Hepatocyte (in vitro differentiated cells): ENCODE results near the gene TOMM5. TPM values are rescaled to one million over a fixed set of nuclear protein-coding genes. Genes with fewer than 3 reads are reported as not detected.

Source experiments
- DNase-seq: peaks from one replicate; pipeline ENCODE4 v3.0.0-alpha.2; 2016; ENCODE audit warnings: low spot score
- H2AFZ ChIP-seq: fragments of 200-600 bp; sonication (generic); 2 replicates; pipeline ENCODE4 v1.6.0; 2016; ENCODE audit warnings: antibody characterized with exemption, mild to moderate bottlenecking
- H3K27ac ChIP-seq: fragments of 200-600 bp; sonication (generic); 2 replicates; pipeline ENCODE4 v1.5.1; 2016; ENCODE audit warnings: mild to moderate bottlenecking
- H3K27me3 ChIP-seq: fragments of 200-600 bp; sonication (generic); 2 replicates; pipeline ENCODE4 v1.6.1; 2016
- H3K36me3 ChIP-seq: fragments of 200-600 bp; sonication (generic); replicated peaks from 2 replicates; pipeline ENCODE4 v1.5.1; 2016; ENCODE audit warnings: low read depth; ENCODE audit not compliant: insufficient read depth
- H3K4me1 ChIP-seq: fragments of 200-600 bp; sonication (generic); 2 replicates; pipeline ENCODE4 v1.5.1; 2016; ENCODE audit warnings: mild to moderate bottlenecking, moderate library complexity; ENCODE audit not compliant: insufficient read depth
- H3K4me2 ChIP-seq: fragments of 200-600 bp; sonication (generic); 2 replicates; pipeline ENCODE4 v1.6.0; 2016
- H3K4me3 ChIP-seq: fragments of 200-600 bp; sonication (generic); 2 replicates; pipeline ENCODE4 v1.5.1; 2016; ENCODE audit warnings: mild to moderate bottlenecking
- H3K79me2 ChIP-seq: fragments of 200-600 bp; sonication (generic); 2 replicates; pipeline ENCODE4 v1.6.0; 2017; ENCODE audit warnings: mild to moderate bottlenecking
- H3K9me2 ChIP-seq: fragments of 200-600 bp; sonication (generic); replicated peaks from 2 replicates; pipeline ENCODE4 v1.6.0; 2017; ENCODE audit warnings: mild to moderate bottlenecking; ENCODE audit not compliant: insufficient read depth
- H3K9me3 ChIP-seq: fragments of 200-600 bp; sonication (generic); 2 replicates; pipeline ENCODE4 v1.5.1; 2016; ENCODE audit warnings: low read depth, mild to moderate bottlenecking
- H4K20me1 ChIP-seq: fragments of 200-600 bp; sonication (generic); 2 replicates; pipeline ENCODE4 v1.6.0; 2016; ENCODE audit warnings: mild to moderate bottlenecking; ENCODE audit not compliant: insufficient read depth, poor library complexity, severe bottlenecking
- EZH2 ChIP-seq: fragments of 200-600 bp; sonication (generic); IDR thresholded peaks from 2 replicates; pipeline ENCODE4 v1.6.1; 2016; ENCODE audit warnings: antibody characterized with exemption, mild to moderate bottlenecking, borderline replicate concordance
- EZH2phosphoT487 ChIP-seq: fragments of 200-600 bp; sonication (generic); IDR thresholded peaks from one replicate; pipeline ENCODE4 v1.6.1; 2018; ENCODE audit warnings: antibody characterized with exemption, mild to moderate bottlenecking, low read depth, moderate library complexity; ENCODE audit not compliant: unreplicated experiment, severe bottlenecking
- WGBS: methylation state at CpG from one replicate; pipeline ENCODE4 v1.1.6; 2016; ENCODE audit warnings: low lambda C conversion rate; ENCODE audit errors: missing lambda C conversion rate; 5-methylcytosine and 5-hydroxymethylcytosine counted together
- polyA plus RNA-seq: library from polyadenylated mRNA; unstranded; fragments of >200 nt; fragmentation: Nextera tagmentation; extraction: Ambion mirVana; gene quantifications from 2 replicates; pipeline ENCODE4 v1.2.1, GENCODE V29; 2016
- total RNA-seq: library from RNA; depleted of rRNA; stranded (reverse); fragments of >200 nt; gene quantifications from 2 replicates; pipeline ENCODE4 v1.2.3, GENCODE V29; 2014
- TF ChIP-seq, protein P1 (sequence below): fragments of 200-600 bp; sonication (generic); IDR thresholded peaks from 2 replicates; pipeline ENCODE4 v1.5.1; 2016; ENCODE audit warnings: antibody characterized with exemption, mild to moderate bottlenecking; ENCODE audit not compliant: poor library complexity

The TOMM5 gene
- total and polyA plus RNA-seq, 2 experiments from 2014 or later: 187 to 283 TPM

DNA sequence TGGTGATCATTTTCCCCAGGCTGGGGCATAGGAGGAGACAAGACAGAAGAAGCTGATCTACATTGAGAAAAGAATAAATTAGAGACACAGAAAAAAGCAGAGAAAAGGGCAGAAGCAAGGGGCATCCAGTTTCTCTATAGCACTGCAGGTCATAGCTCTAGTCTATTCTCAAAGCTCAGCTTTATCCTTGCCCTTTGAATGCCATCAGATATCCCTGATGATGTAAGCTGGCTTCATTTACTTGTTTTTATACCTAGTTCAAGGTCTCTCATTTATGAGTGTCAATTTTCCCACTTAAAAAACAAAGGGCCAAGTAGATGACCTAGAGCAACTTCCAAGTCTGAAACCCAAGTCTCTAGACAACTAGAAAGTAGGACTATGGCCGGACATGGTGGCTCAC lies 48.9 kb downstream of the TOMM5 start:
- 100% methylated on average over 1 of the region's 1 CpG for WGBS
- Histone ChIP-seq H3K36me3 (no peaks in the 10 kb centered on the region), H3K79me2 (no peaks in the 10 kb centered on the region), H4K20me1 (no peaks in the 10 kb centered on the region), H3K4me3 (no peak overlapping the region), H3K4me1 (no peaks in the 10 kb centered on the region), H2AFZ (no peak overlapping the region), H3K27me3 (no peaks in the 10 kb centered on the region), H3K4me2 (no peak overlapping the region), H3K9me2 (no peaks in the 10 kb centered on the region), H3K27ac (no peak overlapping the region), H3K9me3 (no peaks in the 10 kb centered on the region)
- DNase-seq: no peak
- no peak for TF ChIP-seq EZH2
- TF ChIP-seq EZH2phosphoT487: no peak
- TF ChIP-seq, protein P1, sequence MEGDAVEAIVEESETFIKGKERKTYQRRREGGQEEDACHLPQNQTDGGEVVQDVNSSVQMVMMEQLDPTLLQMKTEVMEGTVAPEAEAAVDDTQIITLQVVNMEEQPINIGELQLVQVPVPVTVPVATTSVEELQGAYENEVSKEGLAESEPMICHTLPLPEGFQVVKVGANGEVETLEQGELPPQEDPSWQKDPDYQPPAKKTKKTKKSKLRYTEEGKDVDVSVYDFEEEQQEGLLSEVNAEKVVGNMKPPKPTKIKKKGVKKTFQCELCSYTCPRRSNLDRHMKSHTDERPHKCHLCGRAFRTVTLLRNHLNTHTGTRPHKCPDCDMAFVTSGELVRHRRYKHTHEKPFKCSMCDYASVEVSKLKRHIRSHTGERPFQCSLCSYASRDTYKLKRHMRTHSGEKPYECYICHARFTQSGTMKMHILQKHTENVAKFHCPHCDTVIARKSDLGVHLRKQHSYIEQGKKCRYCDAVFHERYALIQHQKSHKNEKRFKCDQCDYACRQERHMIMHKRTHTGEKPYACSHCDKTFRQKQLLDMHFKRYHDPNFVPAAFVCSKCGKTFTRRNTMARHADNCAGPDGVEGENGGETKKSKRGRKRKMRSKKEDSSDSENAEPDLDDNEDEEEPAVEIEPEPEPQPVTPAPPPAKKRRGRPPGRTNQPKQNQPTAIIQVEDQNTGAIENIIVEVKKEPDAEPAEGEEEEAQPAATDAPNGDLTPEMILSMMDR: no peak

DNA sequence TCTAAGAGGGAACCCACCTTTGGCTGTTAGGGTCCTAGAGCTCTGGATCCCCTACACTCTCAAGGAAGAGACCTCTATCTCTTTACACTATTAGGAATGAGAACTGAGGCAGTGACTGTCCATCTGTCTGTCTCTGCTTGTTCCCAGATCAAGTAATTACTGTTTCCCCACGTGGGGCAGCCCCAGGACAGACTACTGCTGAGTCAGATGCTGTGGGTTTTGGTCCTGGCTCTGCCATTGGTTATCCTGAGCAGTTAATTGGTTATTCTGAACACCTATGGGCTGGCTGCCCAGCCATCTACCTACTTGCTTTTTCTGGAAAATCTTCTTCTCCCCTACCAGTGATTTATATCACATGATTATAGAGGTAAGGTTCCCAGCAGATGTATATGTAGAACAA lies 49.5 kb downstream of the TOMM5 start:
- Histone ChIP-seq H2AFZ (no peak overlapping the region), H3K4me2 (no peak overlapping the region), H3K79me2 (no peaks in the 10 kb centered on the region), H3K9me2 (no peaks in the 10 kb centered on the region), H3K36me3 (no peaks in the 10 kb centered on the region), H3K27me3 (no peaks in the 10 kb centered on the region), H3K4me1 (no peaks in the 10 kb centered on the region), H3K4me3 (no peak overlapping the region), H4K20me1 (no peaks in the 10 kb centered on the region), H3K27ac (no peak overlapping the region), H3K9me3 (no peaks in the 10 kb centered on the region)
- TF ChIP-seq, protein P1: no peak
- TF ChIP-seq EZH2phosphoT487 (no peak), EZH2 (no peak)
- WGBS: 100% methylated on average over 1 of the region's 1 CpG
- DNase-seq: no peak

DNA sequence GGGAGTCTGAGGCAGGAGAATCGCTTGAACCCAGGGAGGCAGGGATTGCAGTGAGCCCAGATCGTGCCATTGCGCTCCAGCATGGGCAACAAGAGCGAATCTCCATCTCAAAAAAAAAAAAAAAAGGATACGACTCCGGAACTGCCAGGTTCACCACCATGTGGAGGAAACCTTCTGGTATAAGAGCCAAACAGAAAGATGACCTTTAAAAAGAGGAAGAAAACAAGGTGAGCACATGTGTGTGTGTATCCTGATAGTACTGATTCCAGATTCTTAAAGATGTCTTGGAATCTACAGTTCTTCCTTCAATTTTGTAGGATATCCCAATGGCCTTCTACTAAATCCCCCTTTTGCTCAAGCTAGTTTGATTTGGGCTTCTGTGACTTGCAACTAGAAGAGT lies 49.9 kb downstream of the TOMM5 start:
- H3K4me1 ChIP-seq: no peaks in the 10 kb centered on the region
- no peaks in the 10 kb centered on the region for H3K9me3 ChIP-seq
- DNase-seq: no peak
- H3K4me3 ChIP-seq: no peak overlapping the region
- H2AFZ ChIP-seq: no peak overlapping the region
- H3K4me2 ChIP-seq: no peak overlapping the region
- TF ChIP-seq EZH2phosphoT487 (no peak), EZH2 (no peak)
- TF ChIP-seq, protein P1: no peak
- no peaks in the 10 kb centered on the region for H3K79me2 ChIP-seq
- H3K36me3 ChIP-seq: no peaks in the 10 kb centered on the region
- 94% methylated on average over 6 of the region's 6 CpGs for WGBS
- H4K20me1 ChIP-seq: no peaks in the 10 kb centered on the region
- H3K27ac ChIP-seq: no peak overlapping the region
- no peaks in the 10 kb centered on the region for H3K9me2 ChIP-seq
- no peaks in the 10 kb centered on the region for H3K27me3 ChIP-seq

DNA sequence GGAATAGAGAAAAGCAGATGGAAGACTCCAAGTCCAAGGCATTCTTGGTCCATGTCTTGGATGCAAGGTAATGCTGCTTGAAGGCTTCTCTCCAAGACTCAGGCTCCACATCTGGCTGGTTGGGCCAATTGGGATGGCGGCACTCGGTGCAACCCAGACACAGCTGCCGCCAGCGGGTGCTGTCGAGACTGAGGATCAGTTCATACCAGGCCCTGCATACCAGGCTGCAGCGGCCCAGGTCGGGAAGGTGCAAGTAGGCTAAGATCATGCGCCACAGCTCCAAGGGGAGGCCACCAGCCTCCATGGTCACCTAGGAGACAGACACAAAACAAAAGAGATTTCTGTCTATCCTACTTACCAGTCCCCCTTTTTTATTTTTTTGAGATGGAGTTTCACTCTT lies 50.9 kb downstream of the TOMM5 start:
- Histone ChIP-seq H3K36me3 (no peaks in the 10 kb centered on the region), H3K4me1 (no peaks in the 10 kb centered on the region), H3K27ac (no peak overlapping the region), H2AFZ (no peak overlapping the region), H3K4me2 (no peak overlapping the region), H3K9me2 (no peaks in the 10 kb centered on the region), H3K4me3 (no peak overlapping the region), H3K9me3 (no peaks in the 10 kb centered on the region), H3K27me3 (no peaks in the 10 kb centered on the region), H4K20me1 (no peaks in the 10 kb centered on the region), H3K79me2 (no peaks in the 10 kb centered on the region)
- 98% methylated on average over 8 of the region's 8 CpGs for WGBS
- no peak for DNase-seq
- TF ChIP-seq, protein P1: no peak
- TF ChIP-seq EZH2phosphoT487 (no peak), EZH2 (no peak)
